Osteocyte (in vitro differentiated cells): ENCODE results near the gene DERA. TPM values are rescaled to one million over a fixed set of nuclear protein-coding genes. Genes with fewer than 3 reads are reported as not detected.

Experiments used
- DNase-seq: peaks from one replicate; pipeline ENCODE4 v3.0.0; 2021; ENCODE audit warnings: mixed read lengths; ENCODE audit not compliant: unreplicated experiment; ENCODE audit errors: extremely low spot score
- H3K27ac Mint-ChIP-seq: one replicate; pipeline ENCODE4 v1.8.0; 2021; ENCODE audit warnings: mild to moderate bottlenecking, mixed read lengths; ENCODE audit not compliant: unreplicated experiment
- H3K27me3 Mint-ChIP-seq: one replicate; pipeline ENCODE4 v1.8.0; 2021; ENCODE audit warnings: mixed read lengths; ENCODE audit not compliant: unreplicated experiment
- H3K36me3 Mint-ChIP-seq: one replicate; pipeline ENCODE4 v1.8.0; 2021; ENCODE audit warnings: mixed read lengths; ENCODE audit not compliant: unreplicated experiment
- H3K4me1 Mint-ChIP-seq: one replicate; pipeline ENCODE4 v1.8.0; 2021; ENCODE audit warnings: mixed read lengths; ENCODE audit not compliant: unreplicated experiment
- H3K4me3 Mint-ChIP-seq: one replicate; pipeline ENCODE4 v1.8.0; 2021; ENCODE audit warnings: mild to moderate bottlenecking, moderate library complexity, mixed read lengths; ENCODE audit not compliant: unreplicated experiment
- H3K9me3 Mint-ChIP-seq: one replicate; pipeline ENCODE4 v1.8.0; 2021; ENCODE audit warnings: mixed read lengths; ENCODE audit not compliant: unreplicated experiment
- CTCF ChIP-seq: fragments of 200-600 bp; sonication (generic); IDR thresholded peaks from 2 replicates; pipeline ENCODE4 v1.5.0; 2021; ENCODE audit warnings: antibody characterized with exemption, mild to moderate bottlenecking, moderate library complexity
- total RNA-seq: library from RNA; stranded (reverse); gene quantifications from 2 replicates; pipeline ENCODE4 v1.2.1, GENCODE V29; 2021

Gene DERA
- total RNA-seq, 1 donor from 2014 or later = 29.8 TPM

DNA sequence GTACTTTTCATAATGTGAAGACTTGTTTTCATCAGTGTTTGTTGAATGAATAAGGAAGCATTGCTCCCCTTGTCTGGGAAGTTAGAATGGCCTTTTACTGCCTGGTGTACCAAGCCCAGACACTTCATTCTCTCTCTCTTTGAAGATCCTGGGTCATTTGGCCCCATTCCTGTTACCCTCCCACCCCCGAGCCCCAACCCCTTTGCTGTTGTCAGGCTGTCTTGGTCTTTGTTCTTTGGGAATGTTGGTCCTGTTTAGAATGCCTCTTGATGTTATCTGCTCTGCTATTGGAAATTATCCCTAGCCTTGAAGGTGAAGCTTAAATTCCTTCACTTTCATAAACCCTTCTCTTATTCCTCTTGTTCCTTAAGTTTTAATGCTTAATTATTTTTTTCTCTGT, 13.8 kb downstream of the DERA start:
- DNase-seq = no peak
- Mint-ChIP-seq H3K4me3 (no peak overlapping the region), H3K9me3 (no peaks in the 10 kb centered on the region), H3K36me3 (no peaks in the 10 kb centered on the region), H3K27me3 (no peaks in the 10 kb centered on the region), H3K27ac (no peak overlapping the region), H3K4me1 (peaks cover 35% of the 10 kb centered on the region)
- no peak for TF ChIP-seq CTCF

GRCh38 chr12:15928346-15928745, 17.2 kb downstream of the DERA start:
- no peaks in the 10 kb centered on the region for H3K27me3 Mint-ChIP-seq
- DNase-seq = no peak

GRCh38 chr12:15928870-15929571, 17.9 kb downstream of the DERA start:
- peak overlapping the region; percentile 33 for H3K27ac Mint-ChIP-seq
- peaks cover 7% of the 10 kb centered on the region for H3K36me3 Mint-ChIP-seq
- no peak for DNase-seq
- H3K4me3 Mint-ChIP-seq = peak overlapping the region; percentile 24
- peaks cover 3% of the 10 kb centered on the region for H3K9me3 Mint-ChIP-seq
- TF ChIP-seq CTCF = no peak
- no peaks in the 10 kb centered on the region for H3K27me3 Mint-ChIP-seq
- peaks cover 48% of the 10 kb centered on the region for H3K4me1 Mint-ChIP-seq

More at GRCh38 chr12:15928346-15928745, 17.2 kb downstream of the DERA start:
- H3K36me3 Mint-ChIP-seq = peaks cover 5% of the 10 kb centered on the region
- peak overlapping the region; percentile 52 for H3K27ac Mint-ChIP-seq
- no peak overlapping the region for H3K4me3 Mint-ChIP-seq
- H3K4me1 Mint-ChIP-seq = peaks cover 48% of the 10 kb centered on the region
- peaks cover 3% of the 10 kb centered on the region for H3K9me3 Mint-ChIP-seq
- no peak for TF ChIP-seq CTCF

- Mint-ChIP-seq H3K27ac (no peak overlapping the region), H3K4me1 (peaks cover 46% of the 10 kb centered on the region), H3K4me3 (no peak overlapping the region), H3K9me3 (peaks cover 3% of the 10 kb centered on the region), H3K27me3 (no peaks in the 10 kb centered on the region), H3K36me3 (peaks cover 7% of the 10 kb centered on the region)
- no peak for DNase-seq
- no peak for TF ChIP-seq CTCF
Measured at GRCh38 chr12:15931590-15932053, 20.5 kb downstream of the DERA start.

- DNase-seq = no peak
- H3K36me3 Mint-ChIP-seq = peaks cover 7% of the 10 kb centered on the region
- no peak overlapping the region for H3K27ac Mint-ChIP-seq
- H3K4me1 Mint-ChIP-seq = peaks cover 39% of the 10 kb centered on the region
- no peak overlapping the region for H3K4me3 Mint-ChIP-seq
- no peak for TF ChIP-seq CTCF
- H3K9me3 Mint-ChIP-seq = peaks cover 3% of the 10 kb centered on the region
- H3K27me3 Mint-ChIP-seq = no peaks in the 10 kb centered on the region
Measured at GRCh38 chr12:15932327-15932726, 21.2 kb downstream of the DERA start.
